Measurements from ENCODE around the gene C10orf105. TPM values are rescaled to one million over a fixed set of nuclear protein-coding genes. Genes with fewer than 3 reads are reported as not detected.

C10orf105 gene
- total and polyA plus RNA-seq, 2 of the 8 experiments (the other 6 are each of a cell fraction or from before 2014, with no cell fraction given), result 0.71 to 0.73 TPM

GRCh38 chr10:71679425-71679824 lies 40.2 kb downstream of the C10orf105 start:
- POLR2A ChIA-PET (ENCODE audit: partially characterized antibody), result no interaction called here
- no peaks in the 10 kb centered on the region for H3K79me1 ChIP-seq (ENCODE audit: low read depth, low read length)
- CTCF ChIA-PET (ENCODE audit: partially characterized antibody), result interaction anchor here (0.9 to 6.6 kb wide), 13 partner anchors 17 to 366 kb away, joined by 3 to 52 read pairs (median 4); no protein-coding TSS in a partner anchor
- WGBS, 2 experiments (ENCODE audit: extremely low coverage in 1 of 2, insufficient coverage in 1 of 2, insufficient read length in 1 of 2, insufficient replicate concordance in 2 of 2, low coverage in 1 of 2, low lambda C conversion rate in 2 of 2, missing lambda C conversion rate in 1 of 2), result 84% methylated on average over 7 of the region's 9 CpGs; no CpG with 5 or more reads in 1 of the 2 experiments
- H2BK15ac ChIP-seq (ENCODE audit: low read length), result no peak overlapping the region
- no peaks in the 10 kb centered on the region for H4K20me1 ChIP-seq (replicated peaks in 1 of 2; ENCODE audit: control insufficient read depth in 1 of 2, insufficient read depth in 2 of 2, low read length in 2 of 2)
- H4K5ac ChIP-seq (ENCODE audit: insufficient read length, low read depth, low read length), result no peak overlapping the region
- FAIRE-seq (no peak), DNase-seq (ENCODE audit: low read depth in 1 of 2, low spot score in 2 of 2) (no peak)
- H2BK120ac ChIP-seq (replicated peaks; ENCODE audit: low read depth, low read length), result no peak overlapping the region
- H2BK12ac ChIP-seq (ENCODE audit: low read depth, low read length), result no peak overlapping the region
- H4K8ac ChIP-seq (ENCODE audit: extremely low read depth, insufficient read depth, low read length), result no peak overlapping the region
- no peaks in the 10 kb centered on the region for H3K23me2 ChIP-seq (ENCODE audit: low read depth, low read length)
- no peak overlapping the region for H3K56ac ChIP-seq (replicated peaks; ENCODE audit: insufficient read length, low read depth, low read length)
- no peak overlapping the region for H2BK20ac ChIP-seq (ENCODE audit: low read length)
- no peaks in the 10 kb centered on the region for H3K36me3 ChIP-seq (ENCODE audit: control insufficient read depth in 2 of 4, insufficient read depth in 4 of 4, low read length in 3 of 4)
- no peak overlapping the region for H4K91ac ChIP-seq (replicated peaks; ENCODE audit: insufficient read length, low read length)
- no peak overlapping the region for H2AK5ac ChIP-seq (ENCODE audit: low read depth, low read length)
- H2AFZ ChIP-seq (ENCODE audit: low read length), result no peak overlapping the region
- no peak overlapping the region for H3K23ac ChIP-seq (ENCODE audit: insufficient read length)
- H3K9ac ChIP-seq (replicated peaks in 1 of 4; ENCODE audit: extremely low read depth in 1 of 4, low read depth in 3 of 4, low read length in 3 of 4), result no peak overlapping the region
- H3K79me2 ChIP-seq (ENCODE audit: control insufficient read depth in 1 of 2, insufficient read depth in 2 of 2, low read length in 2 of 2), result no peaks in the 10 kb centered on the region
- no peak overlapping the region for H3K18ac ChIP-seq (ENCODE audit: extremely low read depth, low read length)
- no peak overlapping the region for H3K4me2 ChIP-seq (ENCODE audit: insufficient read depth in 1 of 2, low read depth in 2 of 2, low read length in 2 of 2)
- H3K4me3 ChIP-seq (ENCODE audit: extremely low read depth in 1 of 4, insufficient read depth in 2 of 4, low read depth in 3 of 4, low read length in 4 of 4), result no peak overlapping the region
- H3K9me3 ChIP-seq (ENCODE audit: insufficient read depth in 2 of 2, low read depth in 1 of 2, low read length in 1 of 2), result no peaks in the 10 kb centered on the region
- H3K14ac ChIP-seq (ENCODE audit: insufficient read length), result no peak overlapping the region
- H3K4ac ChIP-seq (replicated peaks; ENCODE audit: insufficient read length, low read depth, low read length), result no peak overlapping the region
- no peaks in the 10 kb centered on the region; a peak in 1 of 7 replicates for H3K27me3 ChIP-seq (replicated peaks in 1 of 4; ENCODE audit: control insufficient read depth in 3 of 4, extremely low read depth in 1 of 4, insufficient read depth in 3 of 4, low read length in 3 of 4)
- H3K4me1 ChIP-seq (replicated peaks in 1 of 4; ENCODE audit: control insufficient read depth in 3 of 4, insufficient read depth in 4 of 4, low read length in 3 of 4), result peaks cover 0 to 2% (median 0%) of the 10 kb centered on the region in 4 experiments; a peak in 1 of 7 replicates
- H2BK5ac ChIP-seq (ENCODE audit: low read depth, low read length), result no peak overlapping the region
- H3K27ac ChIP-seq (ENCODE audit: low read depth, low read length), result no peak overlapping the region
- no peak for TF ChIP-seq SP4 (IDR thresholded peaks at IDR 0.05; ENCODE audit: low read length)
- TF ChIP-seq YY1 (IDR thresholded peaks at IDR 0.05; ENCODE audit: low read depth, low read length), result no peak
- TF ChIP-seq USF2 (IDR thresholded peaks at IDR 0.05; ENCODE audit: low read length), result no peak
- no peak for TF ChIP-seq TBP (IDR thresholded peaks at IDR 0.05; ENCODE audit: low read depth, low read length)
- no peak for TF ChIP-seq NANOG (IDR thresholded peaks at IDR 0.05; ENCODE audit: insufficient read depth, low read depth, low read length, poor library complexity, severe bottlenecking)
- no peak for TF ChIP-seq KDM1A (IDR thresholded peaks at IDR 0.05; ENCODE audit: borderline replicate concordance, low read length)
- no peak for TF ChIP-seq TAF7 (optimal IDR thresholded peaks at IDR 0.05; ENCODE audit: borderline replicate concordance, low read depth, low read length)
- TF ChIP-seq MAX (IDR thresholded peaks at IDR 0.05), result no peak
- no peak for TF ChIP-seq POLR2AphosphoS5 (IDR thresholded peaks at IDR 0.05; ENCODE audit: low read depth, low read length)
- TF ChIP-seq BACH1 (IDR thresholded peaks at IDR 0.05; ENCODE audit: low read length), result no peak
- TF ChIP-seq MAFK (IDR thresholded peaks at IDR 0.05; ENCODE audit: low read depth, low read length), result no peak
- TF ChIP-seq JUN (IDR thresholded peaks at IDR 0.05; ENCODE audit: low read depth, low read length), result no peak
- no peak for TF ChIP-seq CHD2 (IDR thresholded peaks at IDR 0.05; ENCODE audit: low read length)
